HepG2 (cell line): ENCODE data around the gene DAPP1. TPM values are rescaled to one million over a fixed set of nuclear protein-coding genes. Genes with fewer than 3 reads are reported as not detected.

Source experiments
- ATAC-seq: fragments of 200-7000 bp; cut with Tn5 transposase; 3 replicates; pipeline ENCODE4 v1.9.1; 2020; ENCODE audit warnings: mild to moderate bottlenecking, moderate library complexity
- BruUV-seq: library from RNA; stranded (reverse); fragments of 400-500 nt; replicated peaks from 2 replicates; lab custom pipeline; 2021; lab: Mats Ljungman, UMichigan
- CTCF ChIA-PET: fragments of 300-600 bp; formaldehyde crosslinking; extraction: SDS; loops from one replicate; lab custom pipeline; 2021; ENCODE audit warnings: low total read pairs, inconsistent platforms, low intra/inter-chr PET ratio; lab: Yijun Ruan, JAX
- POLR2A ChIA-PET: fragments of 350-600 bp; sonication (Branson Sonifier 250); formaldehyde crosslinking; loops from one replicate; lab custom pipeline; 2020; ENCODE audit warnings: antibody characterized with exemption, inconsistent platforms; lab: Yijun Ruan, JAX
- DNase-seq: peaks from one replicate; pipeline ENCODE4 v3.0.0-alpha.2; 2015; ENCODE audit warnings: low spot score
- FAIRE-seq: peaks from 3 replicates; lab custom pipeline; 2011; peaks lifted over from hg19 to GRCh38; lab: Jason Lieb, UNC
- H2AFZ ChIP-seq: one replicate; pipeline ENCODE4 v1.6.1; 2011; ENCODE audit warnings: low read length, inconsistent platforms
- H3K27ac ChIP-seq: fragments of 300-600 bp; 3 replicates; pipeline ENCODE4 v1.8.0; 2011; ENCODE audit warnings: mixed run types, mild to moderate bottlenecking, mixed read lengths, low read length, inconsistent platforms; ENCODE audit not compliant: insufficient read depth; ENCODE audit errors: extremely low read length
- H3K27me3 ChIP-seq, 2 experiments: fragments of 200-600 bp in 1 of 2; 2 replicates in 1 of 2; 3 replicates in 1 of 2; pipeline versions ENCODE4 v1.6.0 to v1.8.0; 2011; ENCODE audit warnings: low read length in 2 of 2, mild to moderate bottlenecking in 2 of 2, moderate library complexity in 2 of 2, inconsistent platforms in 1 of 2; ENCODE audit not compliant: insufficient read depth in 2 of 2, control insufficient read depth in 1 of 2
- H3K36me3 ChIP-seq, 2 experiments: fragments of 200-600 bp in 1 of 2; replicated peaks in 1 of 2; 2 replicates in 1 of 2; 3 replicates in 1 of 2; pipeline versions ENCODE4 v1.5.1 to v1.8.0; 2011; ENCODE audit warnings: low read length in 2 of 2, inconsistent platforms in 1 of 2; ENCODE audit not compliant: insufficient read depth in 2 of 2, control insufficient read depth in 1 of 2
- H3K4me1 ChIP-seq: 2 replicates; pipeline ENCODE4 v1.5.1; 2012; ENCODE audit warnings: low read length, inconsistent platforms; ENCODE audit not compliant: insufficient read depth
- H3K4me2 ChIP-seq: 2 replicates; pipeline ENCODE4 v1.6.0; 2011; ENCODE audit warnings: low read depth, low read length, inconsistent platforms
- H3K4me3 ChIP-seq, 3 experiments: fragments of 200-600 bp in 1 of 3; sonication (generic), shearing (Covaris generic) in 1 of 3; replicated peaks in 1 of 3; 2 replicates each; pipeline ENCODE4 v1.5.1; 2011 to 2016; ENCODE audit warnings: low read length in 3 of 3, inconsistent platforms in 2 of 3, low read depth in 2 of 3, mild to moderate bottlenecking in 2 of 3, control low read depth in 1 of 3, mixed read lengths in 1 of 3; ENCODE audit not compliant: insufficient read depth in 1 of 3
- H3K79me2 ChIP-seq: one replicate; pipeline ENCODE4 v1.6.1; 2011; ENCODE audit warnings: low read length, inconsistent platforms; ENCODE audit not compliant: insufficient read depth
- H3K9ac ChIP-seq: 2 replicates; pipeline ENCODE4 v1.6.0; 2011; ENCODE audit warnings: mild to moderate bottlenecking, low read depth, low read length, inconsistent platforms; ENCODE audit not compliant: insufficient read depth
- H3K9me3 ChIP-seq: 2 replicates; pipeline ENCODE4 v1.5.1; 2012; ENCODE audit warnings: mild to moderate bottlenecking, low read length
- H4K20me1 ChIP-seq: 2 replicates; pipeline ENCODE4 v1.6.0; 2011; ENCODE audit warnings: inconsistent platforms, mild to moderate bottlenecking, low read length, moderate library complexity; ENCODE audit not compliant: insufficient read depth
- EEA1 ChIP-seq: sonication (generic); formaldehyde crosslinking; IDR thresholded peaks from 2 replicates; pipeline ENCODE4 v1.5.1; 2020; ENCODE audit warnings: mild to moderate bottlenecking, missing genetic modification reagents, borderline replicate concordance
- FLYWCH1 ChIP-seq: sonication (generic); formaldehyde crosslinking; IDR thresholded peaks from 2 replicates; pipeline ENCODE4 v1.8.1; 2023; ENCODE audit warnings: mild to moderate bottlenecking, missing genetic modification reagents
- GATAD2A ChIP-seq: IDR thresholded peaks from 2 replicates; pipeline ENCODE4 v1.6.1; 2016
- KLF16 ChIP-seq, 2 experiments: sonication (generic) in 1 of 2; formaldehyde crosslinking in 1 of 2; IDR thresholded peaks; 2 replicates each; pipeline versions ENCODE4 v1.6.1 to v1.8.0; 2016 to 2023; ENCODE audit warnings: missing genetic modification reagents in 2 of 2, missing compliant biosample characterization in 1 of 2
- MTA3 ChIP-seq: sonication (generic); formaldehyde crosslinking; IDR thresholded peaks from 2 replicates; pipeline ENCODE4 v1.4.0; 2020; ENCODE audit warnings: missing genetic modification reagents
- NFYB ChIP-seq: sonication (generic); formaldehyde crosslinking; IDR thresholded peaks from 2 replicates; pipeline ENCODE4 v1.4.0; 2020; ENCODE audit warnings: missing genetic modification reagents
- SYNCRIP ChIP-seq: fragments of 200-400 bp; formaldehyde crosslinking; IDR thresholded peaks from 2 replicates; pipeline ENCODE4 v1.6.1; 2018; ENCODE audit warnings: mild to moderate bottlenecking, low read depth, low read length; ENCODE audit not compliant: insufficient read depth
- ZNF543 ChIP-seq: sonication (generic); formaldehyde crosslinking; IDR thresholded peaks from 2 replicates; pipeline ENCODE4 v1.4.0; 2020; ENCODE audit warnings: mild to moderate bottlenecking, missing genetic modification reagents
- ZNF773 ChIP-seq: sonication (generic); formaldehyde crosslinking; IDR thresholded peaks from 2 replicates; pipeline ENCODE4 v1.4.0; 2020; ENCODE audit warnings: missing genetic modification reagents, borderline replicate concordance
- WGBS: methylation state at CpG from one replicate; pipeline ENCODE4 v1.1.6; 2017; ENCODE audit warnings: low lambda C conversion rate; 5-methylcytosine and 5-hydroxymethylcytosine counted together
- in situ Hi-C: cut with HindIII; loops from 2 replicates; pipeline ENCODE4 v1.10.0; 2017; ENCODE audit warnings: low pct_unique_long_range_greater_than_20kb; ENCODE audit not compliant: extremely low pct_ligation_motif_present
- intact Hi-C: fragments of 100-400 bp; cut with micrococcal nuclease; formaldehyde crosslinking; loops from one replicate; pipeline ENCODE4 v1.10.0; 2022; ENCODE audit not compliant: unreplicated experiment
- polyA plus RNA-seq, 8 experiments: library from polyadenylated mRNA; depleted of rRNA in 3 of 8; stranded (reverse) in 7 of 8; unstranded in 1 of 8; fragments of >200 nt; fragmentation: Illumina TruSeq in 4 of 8; extraction: Trizol in 4 of 8; gene quantifications; 2 replicates each; pipeline versions ENCODE4 v1.2.1 to v1.2.3, GENCODE V29; 2011 to 2016; ENCODE audit warnings: low read depth in 4 of 8, missing spikeins in 1 of 8, mixed read lengths in 1 of 8; ENCODE audit not compliant: insufficient read depth in 1 of 8
- total RNA-seq, 5 experiments: library from RNA; depleted of rRNA; stranded (reverse); fragments of >200 nt; fragmentation: Illumina TruSeq; extraction: Trizol; gene quantifications; 2 replicates each; pipeline ENCODE4 v1.2.3, GENCODE V29; 2016; ENCODE audit warnings: low read depth in 1 of 5
- TF ChIP-seq, protein P1 (sequence below): sonication (generic); formaldehyde crosslinking; IDR thresholded peaks from 2 replicates; pipeline ENCODE4 v1.4.0; 2020; ENCODE audit warnings: missing genetic modification reagents, borderline replicate concordance
- TF ChIP-seq, protein P2 (sequence below): sonication (generic); formaldehyde crosslinking; IDR thresholded peaks from 2 replicates; pipeline ENCODE4 v1.4.0; 2020; ENCODE audit warnings: mild to moderate bottlenecking, missing genetic modification reagents
- TF ChIP-seq, protein P3 (sequence below): sonication (generic); formaldehyde crosslinking; IDR thresholded peaks from 2 replicates; pipeline ENCODE4 v1.5.0; 2020; ENCODE audit warnings: missing genetic modification reagents, mild to moderate bottlenecking, borderline replicate concordance

Gene DAPP1
- total and polyA plus RNA-seq, 2 of the 13 experiments (the other 11 are each of a cell fraction or from before 2014, with no cell fraction given) = not detected

DNA sequence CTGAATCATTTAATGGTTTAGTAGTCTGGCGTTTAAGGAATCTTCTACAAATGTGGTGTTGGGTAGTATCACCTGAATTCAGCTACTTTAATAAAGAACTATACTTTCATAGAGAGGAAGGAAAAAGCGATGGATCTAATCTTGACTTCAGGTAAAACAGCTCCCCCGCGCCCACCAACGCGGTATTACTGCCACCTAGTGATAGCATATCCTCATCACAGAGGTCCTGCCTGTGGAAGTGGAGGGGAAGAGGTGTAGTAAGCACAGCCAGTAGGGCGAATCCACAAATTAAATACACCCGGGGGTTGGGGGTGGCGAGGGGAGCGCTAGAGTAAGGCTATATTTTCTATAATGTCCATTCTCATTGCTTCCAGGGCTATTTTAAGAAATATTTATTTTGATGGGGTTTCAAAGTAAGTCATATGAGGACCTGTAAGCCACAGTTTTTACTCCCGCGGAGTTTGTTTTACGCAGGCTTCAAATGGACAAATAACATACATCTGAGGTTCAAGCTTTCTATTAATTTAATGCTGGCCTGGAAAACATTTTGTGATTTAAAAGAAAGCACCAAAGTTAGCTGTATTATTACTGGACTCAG lies 8.3 kb upstream of the DAPP1 start (continued):
- no peak for TF ChIP-seq ZNF543
- TF ChIP-seq, protein P1, sequence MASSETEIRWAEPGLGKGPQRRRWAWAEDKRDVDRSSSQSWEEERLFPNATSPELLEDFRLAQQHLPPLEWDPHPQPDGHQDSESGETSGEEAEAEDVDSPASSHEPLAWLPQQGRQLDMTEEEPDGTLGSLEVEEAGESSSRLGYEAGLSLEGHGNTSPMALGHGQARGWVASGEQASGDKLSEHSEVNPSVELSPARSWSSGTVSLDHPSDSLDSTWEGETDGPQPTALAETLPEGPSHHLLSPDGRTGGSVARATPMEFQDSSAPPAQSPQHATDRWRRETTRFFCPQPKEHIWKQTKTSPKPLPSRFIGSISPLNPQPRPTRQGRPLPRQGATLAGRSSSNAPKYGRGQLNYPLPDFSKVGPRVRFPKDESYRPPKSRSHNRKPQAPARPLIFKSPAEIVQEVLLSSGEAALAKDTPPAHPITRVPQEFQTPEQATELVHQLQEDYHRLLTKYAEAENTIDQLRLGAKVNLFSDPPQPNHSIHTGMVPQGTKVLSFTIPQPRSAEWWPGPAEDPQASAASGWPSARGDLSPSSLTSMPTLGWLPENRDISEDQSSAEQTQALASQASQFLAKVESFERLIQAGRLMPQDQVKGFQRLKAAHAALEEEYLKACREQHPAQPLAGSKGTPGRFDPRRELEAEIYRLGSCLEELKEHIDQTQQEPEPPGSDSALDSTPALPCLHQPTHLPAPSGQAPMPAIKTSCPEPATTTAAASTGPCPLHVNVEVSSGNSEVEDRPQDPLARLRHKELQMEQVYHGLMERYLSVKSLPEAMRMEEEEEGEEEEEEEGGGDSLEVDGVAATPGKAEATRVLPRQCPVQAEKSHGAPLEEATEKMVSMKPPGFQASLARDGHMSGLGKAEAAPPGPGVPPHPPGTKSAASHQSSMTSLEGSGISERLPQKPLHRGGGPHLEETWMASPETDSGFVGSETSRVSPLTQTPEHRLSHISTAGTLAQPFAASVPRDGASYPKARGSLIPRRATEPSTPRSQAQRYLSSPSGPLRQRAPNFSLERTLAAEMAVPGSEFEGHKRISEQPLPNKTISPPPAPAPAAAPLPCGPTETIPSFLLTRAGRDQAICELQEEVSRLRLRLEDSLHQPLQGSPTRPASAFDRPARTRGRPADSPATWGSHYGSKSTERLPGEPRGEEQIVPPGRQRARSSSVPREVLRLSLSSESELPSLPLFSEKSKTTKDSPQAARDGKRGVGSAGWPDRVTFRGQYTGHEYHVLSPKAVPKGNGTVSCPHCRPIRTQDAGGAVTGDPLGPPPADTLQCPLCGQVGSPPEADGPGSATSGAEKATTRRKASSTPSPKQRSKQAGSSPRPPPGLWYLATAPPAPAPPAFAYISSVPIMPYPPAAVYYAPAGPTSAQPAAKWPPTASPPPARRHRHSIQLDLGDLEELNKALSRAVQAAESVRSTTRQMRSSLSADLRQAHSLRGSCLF = no peak
- TF ChIP-seq ZNF773 (CRISPR knock-in tag) = no peak
- TF ChIP-seq, all 625 proteins: peak for 10

DNA sequence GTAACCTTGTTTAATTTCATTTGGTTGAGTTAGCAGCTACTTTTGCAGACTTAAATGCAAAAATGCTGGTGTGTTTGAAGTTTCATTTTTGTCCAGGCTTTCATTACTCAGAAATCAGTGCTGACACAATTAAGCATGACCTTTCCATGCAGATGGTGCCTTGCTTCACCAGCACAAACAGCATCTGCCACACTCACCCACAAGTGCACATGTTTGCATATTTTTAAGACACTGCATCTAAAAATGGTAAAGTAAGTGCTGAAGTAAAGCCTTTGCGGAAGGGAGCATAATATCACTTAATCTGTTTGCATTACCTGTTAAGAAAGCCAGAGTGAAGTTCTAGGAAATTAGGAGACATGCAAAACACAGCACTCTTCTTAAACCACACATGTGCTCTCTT lies 7.3 kb upstream of the DAPP1 start:
- H3K4me1 ChIP-seq = no peaks in the 10 kb centered on the region
- H3K9ac ChIP-seq = no peak overlapping the region
- POLR2A ChIA-PET = no interaction called here
- no peaks in the 10 kb centered on the region for H4K20me1 ChIP-seq
- DNase-seq (no peak), FAIRE-seq (no peak), ATAC-seq (no peak)
- no peaks in the 10 kb centered on the region for H3K79me2 ChIP-seq
- no peak overlapping the region for H3K4me3 ChIP-seq
- no peaks in the 10 kb centered on the region; a peak in 1 of 5 replicates for H3K27me3 ChIP-seq
- WGBS = 88% methylated on average over 1 of the region's 1 CpG
- no peaks in the 10 kb centered on the region for H3K36me3 ChIP-seq
- no TSS peak for BruUV-seq
- intact Hi-C loops (no loop called here), in situ Hi-C loops (loop anchor here (5.0 kb wide), 1 partner anchor 247 kb away; the partner anchor contains the start of gene TRMT10A)
- no peak overlapping the region for H2AFZ ChIP-seq
- H3K27ac ChIP-seq = no peak overlapping the region
- no peak overlapping the region for H3K4me2 ChIP-seq
- no peaks in the 10 kb centered on the region for H3K9me3 ChIP-seq
- CTCF ChIA-PET = interaction anchor here (2.2 kb wide), 1 partner anchor 248 kb away, joined by 23 read pairs; no protein-coding TSS in a partner anchor
- TF ChIP-seq MTA3 (CRISPR knock-in tag) (no peak), KLF16 (CRISPR knock-in tag; IDR thresholded peaks at IDR 0.05) (no peak), GATAD2A (CRISPR knock-in tag) (no peak), SYNCRIP (no peak), NFYB (CRISPR knock-in tag) (no peak), FLYWCH1 (CRISPR knock-in tag) (no peak), EEA1 (CRISPR knock-in tag) (no peak)
- TF ChIP-seq, protein P2, sequence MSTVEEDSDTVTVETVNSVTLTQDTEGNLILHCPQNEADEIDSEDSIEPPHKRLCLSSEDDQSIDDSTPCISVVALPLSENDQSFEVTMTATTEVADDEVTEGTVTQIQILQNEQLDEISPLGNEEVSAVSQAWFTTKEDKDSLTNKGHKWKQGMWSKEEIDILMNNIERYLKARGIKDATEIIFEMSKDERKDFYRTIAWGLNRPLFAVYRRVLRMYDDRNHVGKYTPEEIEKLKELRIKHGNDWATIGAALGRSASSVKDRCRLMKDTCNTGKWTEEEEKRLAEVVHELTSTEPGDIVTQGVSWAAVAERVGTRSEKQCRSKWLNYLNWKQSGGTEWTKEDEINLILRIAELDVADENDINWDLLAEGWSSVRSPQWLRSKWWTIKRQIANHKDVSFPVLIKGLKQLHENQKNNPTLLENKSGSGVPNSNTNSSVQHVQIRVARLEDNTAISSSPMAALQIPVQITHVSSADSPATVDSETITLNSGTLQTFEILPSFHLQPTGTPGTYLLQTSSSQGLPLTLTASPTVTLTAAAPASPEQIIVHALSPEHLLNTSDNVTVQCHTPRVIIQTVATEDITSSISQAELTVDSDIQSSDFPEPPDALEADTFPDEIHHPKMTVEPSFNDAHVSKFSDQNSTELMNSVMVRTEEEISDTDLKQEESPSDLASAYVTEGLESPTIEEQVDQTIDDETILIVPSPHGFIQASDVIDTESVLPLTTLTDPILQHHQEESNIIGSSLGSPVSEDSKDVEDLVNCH (CRISPR knock-in tag) = no peak
- TF ChIP-seq, protein P3, sequence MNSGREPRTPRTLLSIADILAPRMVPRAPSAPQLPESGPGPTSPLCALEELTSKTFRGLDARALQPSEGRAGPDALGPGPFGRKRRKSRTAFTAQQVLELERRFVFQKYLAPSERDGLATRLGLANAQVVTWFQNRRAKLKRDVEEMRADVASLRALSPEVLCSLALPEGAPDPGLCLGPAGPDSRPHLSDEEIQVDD (CRISPR knock-in tag) = no peak
